Endometrial microvascular endothelial cells (primary cell): ENCODE data around the gene ZMYND11. TPM values are rescaled to one million over a fixed set of nuclear protein-coding genes. Genes with fewer than 3 reads are reported as not detected.

Source experiments
- in situ Hi-C: cut with HindIII; loops from 2 replicates; pipeline ENCODE4 v1.10.0; 2017; ENCODE audit warnings: low sequenced_read_pairs, low pct_unique_long_range_greater_than_20kb; ENCODE audit errors: inconsistent ontology term
- total RNA-seq: library from RNA; depleted of rRNA; stranded (reverse); fragments of >200 nt; gene quantifications from one replicate; pipeline ENCODE4 v1.2.3, GENCODE V29; 2015; ENCODE audit errors: inconsistent ontology term

The ZMYND11 gene
- total RNA-seq, 1 donor from 2014 or later = 39.0 TPM

DNA sequence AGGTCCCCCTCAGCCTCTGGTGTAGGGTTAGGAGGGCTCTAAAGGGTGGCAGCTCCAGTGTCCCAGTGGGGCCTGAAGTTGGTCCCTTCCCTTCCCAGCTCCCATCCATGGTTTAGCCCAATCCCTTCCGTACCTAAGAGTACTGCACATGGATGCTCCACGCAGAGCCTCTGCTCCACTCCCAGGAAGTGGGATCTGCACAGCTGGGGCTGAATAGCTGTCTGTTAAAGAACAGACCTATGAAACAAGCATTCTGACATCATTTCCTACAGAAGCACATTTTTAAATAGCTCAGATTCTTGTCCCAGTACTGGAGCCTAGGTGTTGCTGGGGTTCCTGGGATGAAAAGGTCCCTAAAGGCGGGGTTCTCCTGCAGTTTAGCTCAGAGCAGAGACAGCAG, 135.9 kb downstream of the ZMYND11 start:
- in situ Hi-C loops = no loop called here

DNA sequence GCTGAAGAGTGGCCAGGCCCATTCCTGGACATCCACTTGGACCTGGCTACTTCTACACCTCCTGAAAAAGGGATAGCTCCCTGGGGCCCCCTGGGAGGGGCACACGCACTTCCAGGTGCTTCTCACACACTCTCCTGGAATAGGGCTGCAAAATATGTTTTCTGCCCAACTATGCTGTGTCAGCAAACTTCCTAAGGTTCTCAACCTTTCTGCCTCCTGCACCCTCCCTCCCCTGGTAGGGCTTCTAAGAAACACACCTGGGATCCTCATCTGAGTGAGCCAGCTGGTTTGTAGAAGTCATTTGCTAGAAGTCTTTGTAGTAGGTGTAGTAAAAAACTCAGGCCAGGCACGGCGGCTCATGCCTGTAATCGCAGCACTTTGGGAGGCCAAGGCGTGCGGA, 136.5 kb downstream of the ZMYND11 start:
- in situ Hi-C loops = no loop called here

DNA sequence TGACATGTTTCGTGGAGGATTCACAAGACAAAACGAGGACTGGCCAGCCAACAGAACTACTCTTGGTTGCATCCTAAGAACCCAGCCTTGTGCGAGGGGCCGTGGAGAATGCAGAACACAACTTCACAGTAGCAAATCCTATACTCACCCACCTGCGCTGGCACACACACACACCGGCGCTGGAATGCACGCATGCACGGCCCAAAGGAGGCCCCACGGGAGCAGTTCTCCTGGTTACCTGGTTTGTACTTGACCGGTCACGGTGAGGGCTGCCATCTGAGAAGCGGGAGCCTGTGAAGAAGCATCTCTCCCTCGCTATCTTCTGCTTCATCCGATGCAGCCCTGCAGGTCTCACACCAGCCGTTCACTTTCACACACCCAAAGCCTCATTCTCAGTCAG, 137.8 kb downstream of the ZMYND11 start:
- in situ Hi-C loops = no loop called here

DNA sequence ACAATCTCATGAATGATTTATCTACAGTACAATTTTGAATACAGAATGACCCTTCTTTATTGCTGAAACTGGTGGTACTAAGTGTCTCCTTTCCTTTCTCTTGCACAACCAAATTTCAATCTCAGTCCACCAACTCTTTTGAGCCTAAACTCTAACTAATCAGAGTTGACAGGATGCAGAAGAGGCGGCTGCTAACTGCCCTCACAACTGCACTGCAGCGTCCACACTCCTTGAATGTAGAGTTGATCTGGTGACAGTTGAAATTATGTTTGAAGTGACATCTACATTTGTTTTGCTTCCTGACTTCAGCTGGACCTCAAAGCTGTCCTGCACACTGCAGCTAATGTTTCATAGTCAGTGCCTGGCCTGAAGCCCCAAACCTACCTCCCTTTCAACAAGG, 139.6 kb downstream of the ZMYND11 start:
- in situ Hi-C loops = no loop called here

DNA sequence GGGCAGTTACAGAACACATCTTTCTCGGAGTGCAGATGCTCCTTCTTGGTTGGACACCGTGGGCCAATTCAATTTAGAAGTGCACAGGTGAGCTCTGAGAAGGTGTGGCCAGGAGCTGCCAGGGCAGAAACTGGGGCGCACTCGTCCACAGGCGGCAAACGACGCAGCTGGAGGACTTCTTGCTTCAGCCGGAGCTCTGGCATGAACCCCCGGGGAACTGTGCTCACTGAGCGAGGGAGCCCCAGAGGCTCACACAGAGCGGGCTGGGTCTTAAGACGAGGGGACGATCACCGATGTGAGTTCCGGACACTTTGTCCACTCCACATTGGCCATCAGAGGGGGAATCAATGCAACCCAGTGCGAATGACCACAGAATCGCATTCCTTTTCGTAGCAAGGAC, 140.4 kb downstream of the ZMYND11 start:
- in situ Hi-C loops = no loop called here

DNA sequence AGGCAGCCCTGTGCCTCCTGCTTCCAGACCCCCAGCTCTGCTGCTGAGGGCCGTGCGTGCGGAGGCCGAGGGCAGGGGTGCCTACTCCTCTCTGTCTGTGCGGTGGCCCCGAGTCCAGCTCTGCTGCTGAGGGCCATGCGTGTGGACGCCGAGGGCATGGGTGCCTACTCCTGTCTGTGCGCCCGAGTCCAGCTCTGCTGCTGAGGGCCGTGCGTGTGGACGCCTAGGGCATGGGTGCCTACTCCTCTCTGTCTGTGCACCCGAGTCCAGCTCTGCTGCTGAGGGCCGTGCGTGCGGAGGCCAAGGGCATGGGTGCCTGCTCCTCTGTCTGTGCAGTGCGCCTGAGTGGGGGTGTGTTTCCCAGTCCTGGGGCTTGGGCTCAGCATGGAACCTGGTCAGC, 142.7 kb downstream of the ZMYND11 start:
- in situ Hi-C loops = no loop called here

DNA sequence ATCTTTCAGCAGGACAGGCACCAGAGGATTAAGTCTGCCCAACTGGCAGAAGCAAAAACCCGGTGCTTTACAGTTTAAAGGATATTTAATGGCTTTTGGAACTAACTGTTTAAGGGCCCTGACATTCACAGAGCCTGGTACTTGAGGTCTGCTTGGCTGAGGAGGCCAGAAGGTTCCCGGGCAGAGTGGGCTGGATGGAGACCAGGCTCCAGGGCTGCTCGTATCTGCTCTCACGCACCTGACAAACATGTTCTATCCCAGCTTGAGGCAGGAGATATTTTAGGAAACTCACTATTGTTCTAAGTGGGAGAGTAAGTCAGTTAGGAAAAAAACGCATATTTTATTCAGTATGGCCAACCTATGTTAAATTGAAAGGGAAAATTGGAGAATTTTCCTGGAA, 143.5 kb downstream of the ZMYND11 start:
- in situ Hi-C loops = no loop called here

DNA sequence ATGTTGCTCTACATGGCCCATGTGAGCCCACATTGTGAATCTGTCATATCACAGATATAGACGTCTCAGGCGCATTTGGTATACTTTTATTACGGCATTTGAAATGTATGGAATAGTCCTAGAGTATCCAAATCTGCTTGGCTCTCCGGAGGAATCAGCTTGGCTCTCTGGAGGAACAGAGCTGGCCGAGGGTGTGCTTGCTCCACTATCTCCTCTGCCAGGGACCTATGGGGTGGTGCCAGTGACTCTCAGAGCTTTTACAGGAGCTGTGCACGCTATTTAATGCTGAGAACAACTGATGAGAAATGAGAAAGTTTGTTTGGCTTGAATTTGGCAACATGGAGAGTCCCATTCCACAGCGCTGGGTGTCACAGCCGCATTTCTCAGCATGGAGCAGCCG, 144.0 kb downstream of the ZMYND11 start:
- in situ Hi-C loops = no loop called here

DNA sequence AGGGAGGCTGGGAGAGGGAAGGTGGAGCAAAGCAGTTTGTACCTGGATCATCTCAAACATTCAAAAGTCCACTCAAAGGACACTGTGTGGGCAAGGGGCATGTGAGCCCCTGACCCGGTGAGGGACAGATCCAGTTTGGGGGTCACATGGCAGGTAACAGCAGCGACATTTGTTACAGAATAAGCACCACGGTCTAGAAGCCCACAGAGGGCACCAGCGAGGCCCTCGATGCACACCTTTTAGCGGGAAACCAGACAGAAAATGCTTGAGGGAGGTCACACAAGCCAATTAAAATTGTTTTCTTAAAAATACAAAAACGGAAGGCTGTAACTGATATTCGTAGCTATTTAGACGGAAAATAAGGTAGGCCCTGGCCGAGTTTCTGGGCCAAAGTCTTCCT, 144.4 kb downstream of the ZMYND11 start:
- in situ Hi-C loops = no loop called here

DNA sequence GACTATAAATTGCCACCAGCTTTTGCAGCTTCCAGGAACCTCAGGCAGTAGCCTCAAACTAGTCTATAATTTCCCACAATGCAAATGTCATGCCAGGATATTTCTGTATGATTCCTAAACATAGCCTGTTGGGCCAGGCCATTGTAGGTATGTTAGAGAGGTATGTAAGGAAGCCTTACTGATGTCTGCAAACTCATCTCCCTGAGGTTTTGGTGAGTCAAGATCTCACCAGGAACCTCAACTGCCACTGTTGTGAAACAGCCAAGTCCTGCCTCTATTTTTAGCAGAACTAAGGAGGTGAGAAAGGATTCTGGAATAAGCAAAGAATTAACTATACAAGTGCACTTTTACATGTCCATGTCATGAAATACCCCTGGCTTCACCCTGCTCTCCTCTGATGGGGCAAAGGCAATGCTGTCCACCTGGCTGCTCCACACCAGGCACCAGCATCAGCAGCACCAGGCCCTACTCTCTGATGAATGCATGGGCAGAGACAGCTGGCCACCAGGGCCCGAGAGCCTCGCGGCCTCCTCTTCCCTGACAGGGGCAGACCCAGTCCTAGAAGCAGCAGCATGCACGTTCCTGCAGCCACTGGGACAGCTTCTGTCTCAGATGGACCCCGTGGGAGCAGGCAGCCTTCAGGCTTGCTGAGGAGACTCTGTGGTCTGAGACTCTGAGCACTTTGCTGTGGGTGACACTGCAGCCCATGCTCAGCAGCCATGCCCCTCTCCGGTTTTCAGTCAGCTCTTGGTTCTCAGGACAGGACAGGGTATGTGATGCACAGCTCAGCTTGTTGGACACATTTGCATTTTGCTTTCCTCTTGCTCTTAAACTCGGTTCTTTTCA, 147.3 kb downstream of the ZMYND11 start:
- in situ Hi-C loops = no loop called here

DNA sequence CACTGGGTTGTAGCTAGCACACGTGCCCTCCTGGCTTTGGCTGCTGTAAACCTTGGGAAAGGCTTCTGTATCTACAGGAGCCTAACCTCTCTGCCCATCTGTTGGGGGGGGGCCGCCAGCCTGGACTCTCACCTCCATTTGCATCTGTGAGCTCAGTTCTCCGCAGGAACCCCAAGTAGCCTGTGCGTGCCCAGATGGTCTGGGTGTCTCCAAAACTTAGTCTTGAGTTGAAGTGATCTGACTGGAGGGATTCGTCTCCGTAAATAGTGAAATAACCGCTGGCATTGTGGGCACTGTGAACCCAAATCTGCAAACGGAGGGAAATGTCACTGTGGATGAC, 147.9 kb downstream of the ZMYND11 start:
- in situ Hi-C loops = no loop called here

DNA sequence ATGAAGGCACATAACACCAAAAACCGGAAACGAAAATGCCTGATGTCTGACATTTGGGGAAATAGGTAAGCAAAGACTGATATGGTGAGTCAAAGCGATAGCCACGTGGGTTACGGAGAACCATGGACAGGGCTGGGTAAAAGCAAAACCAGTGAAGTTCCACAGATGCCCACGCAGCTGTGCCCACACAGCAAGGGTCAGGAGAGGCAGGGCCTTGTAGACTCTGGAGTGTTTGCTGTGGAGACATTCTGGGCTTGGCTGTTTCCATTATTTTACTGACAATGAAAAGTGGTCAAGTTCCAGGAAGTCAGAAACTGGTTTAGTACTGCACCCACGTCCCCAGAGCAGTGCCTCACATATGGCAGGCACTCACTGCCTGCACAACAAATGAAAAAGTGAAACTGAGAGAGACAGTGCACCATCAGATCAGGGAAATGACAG, 148.7 kb downstream of the ZMYND11 start:
- in situ Hi-C loops = no loop called here

DNA sequence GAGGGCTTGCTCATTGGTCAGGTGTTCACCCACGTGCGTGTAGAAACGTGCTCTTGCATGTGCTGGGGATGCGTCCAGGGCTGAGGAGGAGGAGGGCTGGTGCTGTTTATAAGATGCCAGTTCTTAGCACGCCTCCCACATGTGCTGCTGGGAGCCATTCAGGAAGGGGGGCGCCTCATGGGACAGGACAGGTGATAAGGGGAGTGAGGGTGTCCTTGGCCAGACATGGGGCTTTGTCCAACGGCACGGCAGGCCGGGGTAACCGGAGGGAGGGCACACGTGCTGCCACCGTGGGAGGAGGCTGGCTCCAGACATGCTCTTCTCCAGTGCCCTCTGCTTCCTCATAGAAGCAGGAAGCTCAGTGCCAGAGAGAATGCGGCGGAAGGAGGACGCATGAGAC, 150.0 kb downstream of the ZMYND11 start:
- in situ Hi-C loops = no loop called here

DNA sequence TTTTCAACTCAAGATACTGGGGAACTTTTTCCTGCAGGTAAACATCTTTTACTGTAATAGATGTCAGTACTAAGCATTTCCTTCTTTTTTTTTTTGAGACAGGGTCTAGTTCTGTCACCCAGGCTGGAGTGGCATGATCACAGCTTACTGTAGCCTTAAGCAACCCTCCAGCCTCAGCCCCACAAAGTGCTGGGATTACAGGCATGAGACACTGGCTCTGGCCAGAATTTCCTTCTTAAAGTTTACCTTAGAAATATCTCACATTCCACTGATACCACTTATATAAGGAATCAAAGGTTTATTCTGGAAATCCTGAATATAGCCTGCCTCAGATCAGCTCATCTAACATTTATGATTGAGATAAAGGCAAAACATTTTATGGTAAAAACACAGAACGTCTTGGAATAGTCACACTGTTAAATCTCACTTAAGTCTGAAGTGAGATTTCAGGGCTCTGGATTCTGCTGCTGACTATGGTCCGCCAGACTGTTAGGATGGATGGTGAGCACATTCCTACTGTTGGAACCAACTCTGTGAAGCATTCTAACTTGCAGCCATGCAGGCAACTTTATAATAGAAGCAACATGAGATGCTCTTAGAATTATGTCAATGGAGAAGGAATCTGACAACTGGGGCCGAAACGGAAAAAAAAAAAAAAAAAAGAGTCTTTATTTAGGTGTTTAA, 151.9 kb downstream of the ZMYND11 start:
- in situ Hi-C loops = no loop called here

DNA sequence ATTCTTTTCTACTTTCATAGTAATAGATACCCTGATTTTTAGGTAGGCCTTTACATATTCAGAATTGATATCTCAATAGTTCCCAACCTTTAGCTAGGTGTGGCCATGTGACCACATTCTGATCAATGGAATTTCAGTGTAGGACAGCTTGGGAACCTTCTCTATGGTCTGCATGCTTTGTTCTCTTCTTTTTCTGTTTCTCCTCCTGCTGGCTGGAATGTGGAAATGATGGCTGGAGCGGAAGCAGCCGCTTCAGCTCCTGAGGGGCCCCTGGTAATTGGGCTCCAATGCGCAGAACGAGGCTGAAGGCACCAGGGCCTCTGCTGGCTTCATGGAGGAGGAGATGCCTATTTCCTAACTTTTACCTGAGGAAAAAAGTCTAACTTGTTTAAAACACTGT, 152.6 kb downstream of the ZMYND11 start:
- in situ Hi-C loops = no loop called here

DNA sequence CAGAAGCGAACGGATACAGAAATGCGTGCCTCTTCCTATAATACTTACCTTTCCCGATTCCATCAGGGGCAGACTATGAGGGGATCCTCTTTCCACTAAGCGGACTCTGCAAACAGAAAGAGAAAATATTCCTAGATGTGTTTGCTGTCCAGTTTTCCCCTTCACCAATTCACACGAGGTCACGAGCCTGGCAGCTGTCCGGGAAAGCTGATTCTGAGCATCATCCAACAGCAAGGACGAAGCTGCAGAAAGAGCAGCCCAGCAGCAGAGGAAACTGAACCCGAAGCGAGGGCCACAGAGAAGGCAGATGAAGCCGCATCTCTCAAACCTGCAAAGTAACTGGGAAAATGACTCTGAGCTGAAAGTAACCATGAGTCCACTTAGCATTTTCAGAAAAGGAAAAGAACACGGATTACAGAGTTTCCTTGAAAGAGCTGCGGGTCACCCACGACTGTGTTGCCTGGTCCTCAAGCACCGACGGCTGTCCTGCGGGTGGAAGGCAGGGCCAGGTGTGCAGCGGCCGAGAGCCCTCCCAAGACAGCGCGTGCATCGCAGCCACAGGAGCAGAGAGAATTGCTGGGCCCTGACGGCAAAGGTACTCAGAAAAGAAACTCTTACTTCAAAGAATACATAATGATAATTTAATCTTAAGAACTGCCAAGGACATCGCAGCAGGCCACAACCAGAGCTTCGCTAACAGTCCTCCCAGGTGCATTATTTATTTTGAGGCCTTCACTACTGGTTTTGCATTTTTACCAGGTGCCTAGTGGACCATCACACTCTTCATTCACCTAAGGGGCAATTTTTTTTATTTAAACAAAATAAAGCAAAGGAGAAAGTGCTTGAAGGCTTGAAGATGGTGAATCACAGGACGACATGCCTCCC, 153.3 kb downstream of the ZMYND11 start:
- in situ Hi-C loops = no loop called here

DNA sequence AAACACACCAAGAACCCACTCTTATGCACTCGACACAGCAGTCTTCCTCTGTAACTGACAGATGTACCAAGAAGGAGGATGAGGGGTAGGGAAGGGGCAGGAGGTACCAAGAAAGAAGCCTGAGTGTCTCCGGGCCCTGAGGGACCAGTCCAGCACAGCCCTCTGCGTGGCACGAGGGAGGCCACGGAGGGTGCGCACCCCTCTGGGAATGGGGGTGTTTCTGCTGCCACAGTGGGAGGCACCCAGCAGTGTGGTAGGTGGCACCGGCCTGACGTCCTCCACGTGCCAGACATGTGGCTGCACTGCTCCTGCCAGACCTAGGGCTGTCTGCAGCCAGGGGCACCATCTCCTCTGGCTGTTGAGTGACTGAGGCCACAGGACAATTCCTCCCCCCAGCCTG, 154.3 kb downstream of the ZMYND11 start:
- in situ Hi-C loops = no loop called here

DNA sequence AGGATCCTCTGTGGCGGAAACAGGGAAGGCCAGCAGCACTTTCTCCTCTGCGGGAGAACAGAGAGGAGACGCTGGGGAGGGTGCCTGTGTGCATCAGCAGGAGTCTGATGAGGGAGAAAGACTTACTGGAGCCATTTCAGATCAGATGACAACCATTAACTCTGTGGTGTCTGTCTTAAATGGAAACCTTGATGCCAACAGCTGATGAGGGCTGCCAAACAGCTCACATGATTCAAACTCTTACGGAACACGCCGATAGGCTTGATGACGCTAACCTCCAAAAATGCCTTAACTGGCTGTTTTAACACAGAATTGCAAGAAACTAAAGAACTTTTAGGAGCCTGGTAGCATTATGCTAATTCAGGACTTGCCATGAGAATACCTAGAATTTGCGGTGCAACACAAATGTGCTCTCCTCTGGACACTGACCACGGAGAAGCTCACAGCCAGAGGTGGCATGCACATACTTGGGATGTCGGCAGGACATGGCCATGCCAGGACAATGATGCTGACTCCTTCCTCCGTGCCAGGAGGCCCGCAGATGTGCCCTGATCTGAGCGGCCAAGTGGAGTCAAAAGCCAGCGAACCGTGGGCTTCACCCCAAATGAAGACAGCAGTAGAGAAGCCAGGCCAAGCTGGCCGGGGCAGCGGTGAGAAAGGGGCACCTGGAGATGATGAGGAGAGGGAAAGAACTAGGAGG, 154.9 kb downstream of the ZMYND11 start:
- in situ Hi-C loops = no loop called here

DNA sequence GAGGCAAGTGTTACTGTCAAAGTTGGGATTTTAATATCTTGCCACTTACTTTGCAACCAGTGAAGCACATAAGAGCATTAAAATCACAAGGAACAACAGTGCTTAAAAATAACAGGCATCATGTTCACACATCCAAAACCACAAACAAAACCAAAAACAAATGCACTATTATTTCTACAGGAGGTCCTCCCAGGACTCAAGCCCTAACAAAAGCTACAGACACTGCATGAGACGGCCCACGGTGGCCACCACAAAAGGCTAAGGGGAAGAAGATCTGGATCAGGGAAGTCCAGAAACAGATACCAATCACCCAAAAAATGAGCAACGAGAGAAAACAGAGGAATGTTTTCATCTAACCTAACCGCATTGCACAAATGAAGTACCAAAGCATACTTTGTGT, 158.4 kb downstream of the ZMYND11 start:
- in situ Hi-C loops = no loop called here
